NCI-H1436 treated with DMSO at 0.1 percent for 48 hours (cell line): Measurements from ENCODE around the gene IFITM5.
"Not testable (repeated sequence)": the region's sequence is repeated elsewhere in the genome, so short reads cannot be mapped to it uniquely, and the experiment has no call there.

ENCODE experiments used
- DNase-seq: peaks from one replicate; lab custom pipeline; 2025; lab: John Stamatoyannopoulos, UW

IFITM5 gene

GRCh38 chr11:312092-312816 lies 12.9 kb upstream of the IFITM5 start:
- no peak for DNase-seq

GRCh38 chr11:311013-311748 lies 11.9 kb upstream of the IFITM5 start:
- not testable (repeated sequence) for DNase-seq

GRCh38 chr11:309979-310572 lies 10.8 kb upstream of the IFITM5 start:
- DNase-seq: not testable (repeated sequence)

GRCh38 chr11:308740-309665 lies 9.7 kb upstream of the IFITM5 start:
- DNase-seq: not testable (repeated sequence)

- not testable (repeated sequence) for DNase-seq
These were observed 8.7 kb upstream of the IFITM5 start, which contains the start of gene IFITM2 for GRCh38 chr11:307766-308708. TSS of gene IFITM2 (plus strand) at chr11:307816. CDS start at chr11:308193, 377 bp downstream.

GRCh38 chr11:306645-307371 lies 7.5 kb upstream of the IFITM5 start:
- DNase-seq: no peak

GRCh38 chr11:305844-306211 lies 6.5 kb upstream of the IFITM5 start:
- no peak for DNase-seq

- no peak for DNase-seq
These were observed 5.9 kb upstream of the IFITM5 start for GRCh38 chr11:304915-305843.

- no peak for DNase-seq
These were observed 4.8 kb upstream of the IFITM5 start for GRCh38 chr11:304061-304506.

- DNase-seq: no peak
These were observed 4.0 kb upstream of the IFITM5 start for GRCh38 chr11:303363-303762.

- DNase-seq: no peak
These were observed 817 bp upstream of the IFITM5 start for GRCh38 chr11:299951-300735.

GRCh38 chr11:298406-299065 lies 790 bp downstream of the IFITM5 start:
- no peak for DNase-seq

- DNase-seq: no peak
These were observed 1.5 kb downstream of the IFITM5 start for GRCh38 chr11:297586-298405.

- DNase-seq: no peak
These were observed 2.2 kb downstream of the IFITM5 start for GRCh38 chr11:297051-297585.

GRCh38 chr11:296171-297050 lies 2.9 kb downstream of the IFITM5 start:
- no peak for DNase-seq
